DOHH2 (cell line): ENCODE data around the gene BTLA.
"Not testable (repeated sequence)": the region's sequence is repeated elsewhere in the genome, so short reads cannot be mapped to it uniquely, and the experiment has no call there.

Experiments
- H3F3A ChIP-seq: fragments of 200-600 bp; sonication (generic), shearing (Covaris generic); 2 replicates; pipeline ENCODE4 v1.6.0; 2016; ENCODE audit warnings: antibody characterized with exemption, mild to moderate bottlenecking; ENCODE audit not compliant: control insufficient read depth, insufficient read depth
- H3K27ac ChIP-seq: fragments of 200-600 bp; sonication (generic); 2 replicates; pipeline ENCODE4 v1.5.1; 2014; ENCODE audit warnings: low read depth, mild to moderate bottlenecking, low read length, moderate library complexity
- H3K27me3 ChIP-seq: fragments of 200-600 bp; sonication (generic); 2 replicates; pipeline ENCODE4 v1.6.1; 2014; ENCODE audit warnings: mild to moderate bottlenecking, low read length, mixed read lengths; ENCODE audit not compliant: control insufficient read depth
- H3K36me3 ChIP-seq: fragments of 200-600 bp; sonication (generic); 2 replicates; pipeline ENCODE4 v1.6.1; 2014; ENCODE audit warnings: mild to moderate bottlenecking, low read length, moderate library complexity, mixed read lengths; ENCODE audit not compliant: control insufficient read depth
- H3K4me1 ChIP-seq: fragments of 200-600 bp; sonication (generic); 2 replicates; pipeline ENCODE4 v1.6.1; 2014; ENCODE audit warnings: mild to moderate bottlenecking, low read length, mixed read lengths; ENCODE audit not compliant: control insufficient read depth
- H3K4me2 ChIP-seq: fragments of 200-600 bp; sonication (generic); 2 replicates; pipeline ENCODE4 v1.6.0; 2014; ENCODE audit warnings: mild to moderate bottlenecking, low read length, moderate library complexity
- H3K4me3 ChIP-seq: fragments of 200-600 bp; sonication (generic); 2 replicates; pipeline ENCODE4 v1.5.1; 2014; ENCODE audit warnings: mild to moderate bottlenecking, low read length, mixed read lengths
- H3K79me2 ChIP-seq: fragments of 200-600 bp; sonication (generic); 2 replicates; pipeline ENCODE4 v1.6.1; 2014; ENCODE audit warnings: mild to moderate bottlenecking, low read length, mixed read lengths; ENCODE audit not compliant: control insufficient read depth
- H3K9me2 ChIP-seq: fragments of 200-600 bp; sonication (generic); replicated peaks from 2 replicates; pipeline ENCODE4 v1.6.1; 2014; ENCODE audit warnings: mild to moderate bottlenecking, low read length, mixed read lengths; ENCODE audit not compliant: control insufficient read depth
- H3K9me3 ChIP-seq: fragments of 200-600 bp; sonication (generic); 2 replicates; pipeline ENCODE4 v1.6.1; 2014; ENCODE audit warnings: antibody characterized with exemption, low read length, mixed read lengths; ENCODE audit not compliant: control insufficient read depth, insufficient read depth
- H4K20me1 ChIP-seq: fragments of 200-600 bp; sonication (generic); 2 replicates; pipeline ENCODE4 v1.6.0; 2014; ENCODE audit warnings: low read depth, mild to moderate bottlenecking, antibody characterized with exemption, low read length, moderate library complexity; ENCODE audit not compliant: control insufficient read depth, insufficient read depth
- EZH2phosphoT487 ChIP-seq: fragments of 200-600 bp; sonication (generic); IDR thresholded peaks from 2 replicates; pipeline ENCODE4 v1.6.1; 2017; ENCODE audit warnings: borderline replicate concordance, mild to moderate bottlenecking, antibody characterized with exemption, low read length, moderate library complexity, mixed read lengths
- TF ChIP-seq, protein P1 (sequence below): fragments of 200-600 bp; sonication (generic); IDR thresholded peaks from one replicate; pipeline ENCODE4 v1.5.1; 2014; ENCODE audit warnings: antibody characterized with exemption, mild to moderate bottlenecking, low read depth, low read length; ENCODE audit not compliant: poor library complexity, severe bottlenecking

The BTLA gene

DNA sequence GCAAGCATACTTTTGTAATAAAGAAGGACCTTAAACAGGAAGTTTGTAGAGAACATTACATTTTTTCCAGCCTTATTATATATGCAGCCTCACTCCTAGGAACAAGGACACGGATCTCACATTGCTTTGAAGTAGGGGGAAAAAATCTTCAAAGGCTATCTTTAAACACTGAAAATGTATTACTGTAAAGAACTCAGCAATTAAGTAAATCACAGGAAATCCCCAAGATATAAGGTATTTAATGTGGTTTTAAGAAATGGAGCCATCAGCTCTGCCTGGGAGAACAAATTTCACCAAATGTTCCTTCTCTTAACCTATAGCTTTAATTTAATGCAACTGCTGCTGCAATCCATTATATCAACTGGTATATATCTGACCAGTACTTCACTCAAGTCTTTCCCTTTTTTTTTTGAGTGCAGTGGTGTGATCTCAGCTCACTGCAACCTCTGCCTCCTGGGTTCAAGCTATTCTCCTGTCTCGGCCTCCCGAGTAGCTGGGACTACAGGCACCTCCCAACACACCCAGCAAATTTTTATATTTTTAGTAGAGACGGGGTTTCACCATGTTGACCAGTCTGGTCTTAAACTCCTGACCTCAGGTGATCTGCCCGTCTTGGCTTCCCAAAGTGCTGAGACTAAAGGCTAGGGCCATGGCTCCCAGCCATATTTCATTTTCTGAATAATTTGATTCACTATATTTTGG is 2.8 kb downstream of the BTLA start:
- Histone ChIP-seq H4K20me1 (no peaks in the 10 kb centered on the region), H3K9me2 (no peaks in the 10 kb centered on the region), H3F3A (no peaks in the 10 kb centered on the region), H3K4me3 (peak overlapping the region; percentile 26), H3K27ac (no peak overlapping the region), H3K9me3 (no peaks in the 10 kb centered on the region), H3K4me1 (peaks cover 51% of the 10 kb centered on the region), H3K4me2 (peak overlapping the region; percentile 48), H3K36me3 (no peaks in the 10 kb centered on the region), H3K27me3 (no peaks in the 10 kb centered on the region), H3K79me2 (no peaks in the 10 kb centered on the region)
- TF ChIP-seq, protein P1, sequence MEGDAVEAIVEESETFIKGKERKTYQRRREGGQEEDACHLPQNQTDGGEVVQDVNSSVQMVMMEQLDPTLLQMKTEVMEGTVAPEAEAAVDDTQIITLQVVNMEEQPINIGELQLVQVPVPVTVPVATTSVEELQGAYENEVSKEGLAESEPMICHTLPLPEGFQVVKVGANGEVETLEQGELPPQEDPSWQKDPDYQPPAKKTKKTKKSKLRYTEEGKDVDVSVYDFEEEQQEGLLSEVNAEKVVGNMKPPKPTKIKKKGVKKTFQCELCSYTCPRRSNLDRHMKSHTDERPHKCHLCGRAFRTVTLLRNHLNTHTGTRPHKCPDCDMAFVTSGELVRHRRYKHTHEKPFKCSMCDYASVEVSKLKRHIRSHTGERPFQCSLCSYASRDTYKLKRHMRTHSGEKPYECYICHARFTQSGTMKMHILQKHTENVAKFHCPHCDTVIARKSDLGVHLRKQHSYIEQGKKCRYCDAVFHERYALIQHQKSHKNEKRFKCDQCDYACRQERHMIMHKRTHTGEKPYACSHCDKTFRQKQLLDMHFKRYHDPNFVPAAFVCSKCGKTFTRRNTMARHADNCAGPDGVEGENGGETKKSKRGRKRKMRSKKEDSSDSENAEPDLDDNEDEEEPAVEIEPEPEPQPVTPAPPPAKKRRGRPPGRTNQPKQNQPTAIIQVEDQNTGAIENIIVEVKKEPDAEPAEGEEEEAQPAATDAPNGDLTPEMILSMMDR = no peak
- TF ChIP-seq EZH2phosphoT487 = no peak

DNA sequence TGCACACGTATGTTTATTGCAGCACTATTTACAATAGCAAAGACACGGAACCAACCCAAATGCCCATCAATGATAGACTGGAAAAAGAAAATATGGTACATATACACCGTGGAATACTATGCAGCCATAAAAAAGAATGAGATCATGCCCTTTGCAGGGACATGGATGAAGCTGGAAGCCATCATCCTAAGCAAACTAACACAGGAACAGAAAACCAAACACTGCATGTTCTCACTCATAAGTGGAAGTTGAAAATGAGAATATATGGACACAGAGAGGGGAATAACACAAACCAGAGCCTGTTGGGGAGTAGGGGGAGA is 4.9 kb downstream of the BTLA start:
- H3K9me3 ChIP-seq, H3K36me3 ChIP-seq, H3K4me3 ChIP-seq, H3K27ac ChIP-seq, H3K79me2 ChIP-seq, H3K9me2 ChIP-seq, H3K27me3 ChIP-seq, H4K20me1 ChIP-seq, H3K4me2 ChIP-seq, H3F3A ChIP-seq: not testable (repeated sequence)
- H3K4me1 ChIP-seq = peaks cover 42% of the 10 kb centered on the region

DNA sequence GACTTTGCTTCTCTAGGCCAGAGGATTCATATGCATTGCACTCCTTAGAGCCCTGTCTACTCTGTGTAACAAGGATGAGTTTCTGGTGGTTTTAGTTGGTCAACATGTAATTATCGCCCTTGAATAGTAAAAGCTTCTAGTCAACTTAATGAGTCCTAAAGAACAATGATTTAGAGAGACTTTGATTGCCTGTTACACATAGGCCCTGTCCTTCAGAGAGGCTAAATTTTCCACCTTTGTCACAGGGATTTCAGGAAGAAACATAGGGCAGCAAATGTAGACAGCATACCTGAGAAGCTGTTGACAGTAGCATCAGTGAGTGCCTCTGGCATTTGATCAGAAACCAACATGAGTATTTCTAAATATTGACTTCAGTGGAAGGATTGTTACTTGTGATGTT is 7.1 kb downstream of the BTLA start:
- no peak overlapping the region for H3K4me2 ChIP-seq
- TF ChIP-seq EZH2phosphoT487 = no peak
- TF ChIP-seq, protein P1 = no peak
- H3K4me3 ChIP-seq = no peak overlapping the region

DNA sequence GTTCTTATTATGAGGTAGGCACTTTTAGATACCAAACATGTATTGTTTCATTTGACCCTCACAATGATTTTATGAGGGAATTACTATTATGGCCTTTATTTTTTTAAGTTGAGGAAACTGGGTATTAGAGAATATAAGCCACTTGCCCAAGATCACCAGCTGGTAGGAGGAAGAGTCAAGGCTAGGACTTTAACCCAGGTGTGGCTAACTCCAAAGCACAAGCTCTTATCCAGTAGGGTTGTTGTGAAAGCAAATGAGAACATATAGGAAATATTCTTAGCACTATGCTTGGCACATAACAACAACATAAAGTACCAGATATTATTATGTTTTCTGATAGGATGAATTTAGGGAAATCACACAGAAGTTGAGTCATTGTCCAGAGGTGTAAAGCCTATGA is 7.9 kb downstream of the BTLA start:
- H3K27me3 ChIP-seq = no peaks in the 10 kb centered on the region
- H3K36me3 ChIP-seq = no peaks in the 10 kb centered on the region
- no peaks in the 10 kb centered on the region for H3K9me2 ChIP-seq
- H3K79me2 ChIP-seq = no peaks in the 10 kb centered on the region
- no peak for TF ChIP-seq EZH2phosphoT487
- TF ChIP-seq, protein P1 = no peak
- H3K4me1 ChIP-seq = peaks cover 13% of the 10 kb centered on the region
- H3K4me3 ChIP-seq = no peak overlapping the region
- H4K20me1 ChIP-seq = no peaks in the 10 kb centered on the region
- no peak overlapping the region for H3K27ac ChIP-seq
- H3K4me2 ChIP-seq = no peak overlapping the region
- H3F3A ChIP-seq = no peaks in the 10 kb centered on the region
- H3K9me3 ChIP-seq = no peaks in the 10 kb centered on the region

More for the DNA sequence above, 7.1 kb downstream of the BTLA start:
- Histone ChIP-seq H3K79me2 (no peaks in the 10 kb centered on the region), H3K9me2 (no peaks in the 10 kb centered on the region), H3K27ac (no peak overlapping the region), H3F3A (no peaks in the 10 kb centered on the region), H3K9me3 (no peaks in the 10 kb centered on the region), H3K4me1 (peaks cover 19% of the 10 kb centered on the region), H3K27me3 (no peaks in the 10 kb centered on the region), H3K36me3 (no peaks in the 10 kb centered on the region), H4K20me1 (no peaks in the 10 kb centered on the region)
